ENCODE results near the gene INTS1. TPM values are rescaled to one million over a fixed set of nuclear protein-coding genes. Genes with fewer than 3 reads are reported as not detected.

The INTS1 gene
- total RNA-seq, 1 donor from 2014 or later: 134 TPM

- DNase-seq (ENCODE audit: extremely low spot score, unreplicated experiment): no peak
- Mint-ChIP-seq H3K9me3 (no peaks in the 10 kb centered on the region), H3K27me3 (no peaks in the 10 kb centered on the region), H3K36me3 (no peaks in the 10 kb centered on the region), H3K4me3 (no peak overlapping the region), H3K4me1 (ENCODE audit: unreplicated experiment) (peaks cover 11% of the 10 kb centered on the region), H3K27ac (no peak overlapping the region)
- TF ChIP-seq, protein P1, sequence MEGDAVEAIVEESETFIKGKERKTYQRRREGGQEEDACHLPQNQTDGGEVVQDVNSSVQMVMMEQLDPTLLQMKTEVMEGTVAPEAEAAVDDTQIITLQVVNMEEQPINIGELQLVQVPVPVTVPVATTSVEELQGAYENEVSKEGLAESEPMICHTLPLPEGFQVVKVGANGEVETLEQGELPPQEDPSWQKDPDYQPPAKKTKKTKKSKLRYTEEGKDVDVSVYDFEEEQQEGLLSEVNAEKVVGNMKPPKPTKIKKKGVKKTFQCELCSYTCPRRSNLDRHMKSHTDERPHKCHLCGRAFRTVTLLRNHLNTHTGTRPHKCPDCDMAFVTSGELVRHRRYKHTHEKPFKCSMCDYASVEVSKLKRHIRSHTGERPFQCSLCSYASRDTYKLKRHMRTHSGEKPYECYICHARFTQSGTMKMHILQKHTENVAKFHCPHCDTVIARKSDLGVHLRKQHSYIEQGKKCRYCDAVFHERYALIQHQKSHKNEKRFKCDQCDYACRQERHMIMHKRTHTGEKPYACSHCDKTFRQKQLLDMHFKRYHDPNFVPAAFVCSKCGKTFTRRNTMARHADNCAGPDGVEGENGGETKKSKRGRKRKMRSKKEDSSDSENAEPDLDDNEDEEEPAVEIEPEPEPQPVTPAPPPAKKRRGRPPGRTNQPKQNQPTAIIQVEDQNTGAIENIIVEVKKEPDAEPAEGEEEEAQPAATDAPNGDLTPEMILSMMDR (conservative IDR thresholded peaks at IDR 0.05): no peak
Measured at GRCh38 chr7:1464694-1465093, 39.5 kb downstream of the INTS1 start.

DNA sequence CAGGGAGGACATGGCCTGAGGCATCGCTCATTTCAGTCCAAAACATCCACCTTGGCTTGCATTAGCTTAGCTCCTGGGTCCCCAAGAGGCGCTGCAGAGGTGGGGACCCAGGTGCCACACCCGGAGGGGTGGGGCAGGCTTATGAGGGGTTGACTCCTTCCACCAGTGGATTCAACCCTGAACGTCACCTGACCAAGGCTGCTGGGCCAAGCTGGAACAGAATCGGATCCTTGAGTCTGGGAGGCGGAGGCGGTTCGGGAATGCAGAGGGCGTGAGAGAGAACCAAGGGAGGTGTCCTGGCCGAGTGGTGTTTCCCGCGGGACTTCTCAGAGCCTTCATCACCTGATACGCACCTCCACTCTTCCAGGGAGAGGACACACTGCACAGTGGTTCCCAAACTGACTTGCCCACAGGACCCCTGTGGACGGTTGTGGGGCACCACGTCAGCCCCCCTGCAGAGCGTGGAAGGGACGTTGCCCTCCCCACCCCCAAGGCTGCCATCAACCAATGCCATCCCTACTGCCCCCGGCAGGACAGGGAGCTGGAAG is 40.4 kb downstream of the INTS1 start:
- H3K27me3 Mint-ChIP-seq: no peaks in the 10 kb centered on the region
- H3K4me1 Mint-ChIP-seq (ENCODE audit: unreplicated experiment): peaks cover 11% of the 10 kb centered on the region
- H3K27ac Mint-ChIP-seq: no peak overlapping the region
- H3K36me3 Mint-ChIP-seq: no peaks in the 10 kb centered on the region
- TF ChIP-seq, protein P1 (conservative IDR thresholded peaks at IDR 0.05): no peak
- no peak for DNase-seq (ENCODE audit: extremely low spot score, unreplicated experiment)
- no peaks in the 10 kb centered on the region for H3K9me3 Mint-ChIP-seq
- no peak overlapping the region for H3K4me3 Mint-ChIP-seq

DNA sequence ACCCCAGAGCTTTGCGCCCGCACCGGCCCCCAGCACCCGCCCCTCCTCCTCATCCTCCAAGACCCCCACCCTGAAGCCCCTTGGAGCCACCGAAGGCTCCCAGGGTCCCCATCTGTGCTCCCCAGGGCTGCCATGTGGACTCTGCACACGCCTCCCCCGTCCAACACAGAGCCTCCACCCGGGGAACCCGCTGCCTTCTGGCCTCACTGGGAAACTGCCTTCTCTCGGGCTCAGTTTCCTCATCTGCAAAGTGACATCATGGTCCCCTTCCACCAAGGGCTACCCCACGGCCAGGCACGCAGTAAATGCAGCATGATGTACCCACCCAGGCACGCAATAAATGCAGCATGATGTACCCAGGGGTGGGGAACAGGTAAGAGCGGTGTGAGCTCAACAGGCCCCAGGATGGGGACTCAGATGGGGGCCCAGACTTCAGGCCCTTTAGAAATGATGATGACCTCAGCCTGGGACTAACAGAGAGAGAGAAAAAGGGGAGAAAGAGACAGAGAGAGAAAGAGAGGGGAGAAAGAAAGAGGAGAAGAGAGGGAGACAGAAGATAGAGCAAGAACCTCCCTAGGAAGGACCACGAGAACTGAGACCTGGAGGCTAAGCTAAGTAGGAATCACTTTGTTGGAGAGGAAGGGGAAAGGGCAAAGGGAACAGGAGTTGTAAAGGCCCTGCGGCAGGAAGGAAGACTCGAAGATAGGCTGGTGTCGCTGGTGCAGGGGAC is 42.4 kb downstream of the INTS1 start:
- DNase-seq (ENCODE audit: extremely low spot score, unreplicated experiment): no peak
- Mint-ChIP-seq H3K27me3 (no peaks in the 10 kb centered on the region), H3K9me3 (no peaks in the 10 kb centered on the region), H3K4me3 (no peak overlapping the region), H3K4me1 (ENCODE audit: unreplicated experiment) (peaks cover 18% of the 10 kb centered on the region), H3K27ac (peak overlapping the region; percentile 70), H3K36me3 (no peaks in the 10 kb centered on the region)
- TF ChIP-seq, protein P1 (conservative IDR thresholded peaks at IDR 0.05): no peak

DNA sequence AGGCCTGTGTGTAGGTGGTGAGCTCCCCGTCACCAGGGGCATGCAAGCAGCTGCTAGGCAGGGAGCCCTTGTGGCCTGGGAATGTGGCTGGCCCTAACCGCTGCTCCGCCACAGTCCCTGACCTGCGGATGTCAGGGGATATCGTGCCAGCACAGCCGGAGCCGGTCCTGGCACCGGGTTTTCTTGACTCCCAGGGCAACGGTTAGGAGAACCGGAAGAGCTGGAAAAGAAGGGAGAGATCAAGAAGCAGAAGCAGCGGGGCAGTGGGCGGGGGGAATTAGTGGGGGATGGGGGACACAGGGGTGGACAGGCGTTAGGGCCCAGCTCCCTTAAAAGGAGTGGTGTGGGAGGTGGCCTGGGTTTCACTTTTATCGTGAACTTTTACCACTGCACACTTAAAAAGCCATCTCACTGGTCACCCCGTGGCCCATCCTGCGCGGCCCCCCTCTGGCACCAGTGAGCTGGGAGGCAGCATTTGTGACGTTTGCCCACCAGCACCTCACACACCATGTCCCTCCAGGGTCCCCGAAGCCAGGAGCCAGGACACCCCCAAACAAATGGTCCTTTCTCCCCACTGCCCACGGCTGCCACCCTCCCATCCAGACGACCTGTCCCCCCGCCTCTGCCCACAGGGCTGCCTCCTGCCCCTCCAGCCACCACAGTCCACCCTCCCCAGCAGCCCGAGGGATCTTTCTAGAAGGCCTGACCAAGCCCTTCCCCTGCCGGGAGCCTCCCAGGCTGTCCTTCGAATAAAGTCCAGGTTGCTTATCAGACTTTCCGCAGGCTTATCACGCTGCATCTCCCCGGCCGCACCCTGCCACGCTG is 43.2 kb downstream of the INTS1 start:
- H3K4me3 Mint-ChIP-seq: peak overlapping the region; percentile 28
- no peaks in the 10 kb centered on the region for H3K27me3 Mint-ChIP-seq
- TF ChIP-seq, protein P1 (conservative IDR thresholded peaks at IDR 0.05): no peak
- no peaks in the 10 kb centered on the region for H3K36me3 Mint-ChIP-seq
- no peaks in the 10 kb centered on the region for H3K9me3 Mint-ChIP-seq
- H3K4me1 Mint-ChIP-seq (ENCODE audit: unreplicated experiment): peaks cover 15% of the 10 kb centered on the region
- H3K27ac Mint-ChIP-seq: peak overlapping the region; percentile 70
- no peak for DNase-seq (ENCODE audit: extremely low spot score, unreplicated experiment)

DNA sequence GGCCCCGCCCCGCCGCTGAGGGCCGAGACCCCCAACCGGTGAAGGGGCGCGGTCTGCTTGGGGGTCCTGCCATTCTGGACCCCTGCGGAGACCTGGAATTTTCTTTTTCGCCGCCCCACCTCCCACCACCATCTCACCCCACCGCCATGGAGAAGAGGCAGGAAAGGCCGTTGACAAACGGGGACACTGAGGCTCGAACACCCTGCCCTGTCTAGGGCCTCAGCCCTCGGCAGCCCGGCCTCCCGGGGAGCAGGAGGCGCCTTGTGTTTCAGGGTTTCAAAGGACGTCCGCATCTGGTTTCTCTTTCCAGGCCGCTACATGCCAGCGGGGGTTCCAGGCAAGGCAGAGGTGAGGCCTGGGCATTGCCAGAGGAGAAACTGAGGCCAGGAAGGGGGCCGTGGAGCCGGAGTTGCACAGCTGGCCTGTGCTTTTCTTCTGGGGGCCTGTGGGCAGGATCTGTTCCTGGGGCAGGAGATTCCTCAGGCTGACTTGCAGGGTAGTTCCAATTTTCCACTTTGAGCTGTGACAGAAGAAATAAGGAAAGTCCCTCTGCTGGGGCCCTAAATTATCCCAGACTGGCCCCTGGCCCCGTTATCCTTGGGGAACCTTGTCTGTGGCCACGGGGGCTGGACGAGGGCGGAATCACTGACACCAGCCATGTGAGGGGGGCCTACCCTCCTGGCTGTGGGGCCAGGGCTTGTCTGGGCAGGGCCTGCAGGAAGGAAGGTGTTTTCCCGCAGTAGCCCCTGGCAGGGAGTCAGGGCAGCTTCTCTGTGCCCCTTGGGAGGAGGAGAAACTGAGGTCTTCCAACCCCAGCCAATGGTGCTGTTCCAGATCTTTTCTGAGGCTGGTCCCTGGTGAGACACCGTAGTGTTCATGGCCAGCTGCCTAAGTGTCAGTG is 44.0 kb downstream of the INTS1 start:
- no peaks in the 10 kb centered on the region for H3K27me3 Mint-ChIP-seq
- no peak for DNase-seq (ENCODE audit: extremely low spot score, unreplicated experiment)
- peaks cover 15% of the 10 kb centered on the region for H3K4me1 Mint-ChIP-seq (ENCODE audit: unreplicated experiment)
- TF ChIP-seq, protein P1 (conservative IDR thresholded peaks at IDR 0.05): no peak
- no peaks in the 10 kb centered on the region for H3K9me3 Mint-ChIP-seq
- peak overlapping the region; percentile 29 for H3K27ac Mint-ChIP-seq
- H3K36me3 Mint-ChIP-seq: no peaks in the 10 kb centered on the region
- H3K4me3 Mint-ChIP-seq: peak overlapping the region; percentile 67
